GM21786 (cell line): ENCODE data around the gene ENG.

Source experiments
- ATAC-seq: cut with Tn5 transposase; IDR thresholded peaks from one replicate; pipeline ENCODE4 v1.9.1; 2021; ENCODE audit not compliant: unreplicated experiment

Gene ENG

GRCh38 chr9:127866535-127866934, 12.1 kb upstream of the ENG start:
- ATAC-seq, result no peak

GRCh38 chr9:127865645-127866464, 11.4 kb upstream of the ENG start:
- ATAC-seq, result no peak

- no peak for ATAC-seq
These were observed 8.7 kb upstream of the ENG start for GRCh38 chr9:127863191-127863621.

GRCh38 chr9:127862075-127863011, 7.9 kb upstream of the ENG start:
- no peak for ATAC-seq

- ATAC-seq, result no peak
These were observed 6.3 kb upstream of the ENG start for GRCh38 chr9:127860779-127861178.

- ATAC-seq, result no peak
These were observed 5.8 kb upstream of the ENG start for GRCh38 chr9:127860260-127860659.

- ATAC-seq, result no peak
These were observed 3.6 kb upstream of the ENG start for GRCh38 chr9:127858041-127858512.

GRCh38 chr9:127857278-127857677, 2.8 kb upstream of the ENG start:
- no peak for ATAC-seq

- ATAC-seq, result no peak
These were observed 2.3 kb upstream of the ENG start for GRCh38 chr9:127856729-127857116.

GRCh38 chr9:127856094-127856728, 1.8 kb upstream of the ENG start:
- ATAC-seq, result no peak

- no peak for ATAC-seq
These were observed 1.1 kb upstream of the ENG start for GRCh38 chr9:127855522-127855921.

- ATAC-seq, result no peak
These were observed 502 bp upstream of the ENG start for GRCh38 chr9:127854960-127855359.

GRCh38 chr9:127853312-127854183, 910 bp downstream of the ENG start:
- ATAC-seq, result no peak

GRCh38 chr9:127852829-127853228, 1.6 kb downstream of the ENG start:
- ATAC-seq, result no peak

- no peak for ATAC-seq
These were observed 4.1 kb downstream of the ENG start for GRCh38 chr9:127850286-127850830.

GRCh38 chr9:127848756-127849504, 5.5 kb downstream of the ENG start:
- ATAC-seq, result no peak

- no peak for ATAC-seq
These were observed 6.4 kb downstream of the ENG start for GRCh38 chr9:127847833-127848755.

- no peak for ATAC-seq
These were observed 7.3 kb downstream of the ENG start for GRCh38 chr9:127847178-127847510.
